Progenitor cell of endocrine pancreas (in vitro differentiated cells): ENCODE data around the gene POMT2. TPM values are rescaled to one million over a fixed set of nuclear protein-coding genes. Genes with fewer than 3 reads are reported as not detected.

ENCODE experiments used
- DNase-seq: peaks from one replicate; pipeline ENCODE4 v3.0.0; 2021; ENCODE audit warnings: low spot score; ENCODE audit not compliant: unreplicated experiment
- H3K27ac Mint-ChIP-seq: 2 replicates; pipeline ENCODE4 v1.8.0; 2021; ENCODE audit warnings: mild to moderate bottlenecking, moderate library complexity, mixed read lengths
- H3K27me3 Mint-ChIP-seq: 2 replicates; pipeline ENCODE4 v1.8.0; 2021; ENCODE audit warnings: mixed read lengths
- H3K36me3 Mint-ChIP-seq: 2 replicates; pipeline ENCODE4 v1.8.0; 2022; ENCODE audit warnings: mixed read lengths; ENCODE audit not compliant: insufficient read depth
- H3K4me1 Mint-ChIP-seq: 2 replicates; pipeline ENCODE4 v1.8.0; 2021; ENCODE audit warnings: low read depth, mixed read lengths
- H3K4me3 Mint-ChIP-seq: 2 replicates; pipeline ENCODE4 v1.8.0; 2021; ENCODE audit warnings: low read depth, mild to moderate bottlenecking, moderate library complexity, mixed read lengths
- H3K9me3 Mint-ChIP-seq: 2 replicates; pipeline ENCODE4 v1.8.0; 2021; ENCODE audit warnings: low read depth, mixed read lengths
- total RNA-seq: library from RNA; stranded (reverse); gene quantifications from 2 replicates; pipeline ENCODE4 v1.2.1, GENCODE V29; 2021
- TF ChIP-seq, protein P1 (sequence below): fragments of 200-600 bp; sonication (generic); IDR thresholded peaks from one replicate; pipeline ENCODE4 v1.5.0; 2021; ENCODE audit warnings: antibody characterized with exemption, mild to moderate bottlenecking; ENCODE audit not compliant: unreplicated experiment

The POMT2 gene
- total RNA-seq, 1 donor from 2014 or later = 65.5 TPM

DNA sequence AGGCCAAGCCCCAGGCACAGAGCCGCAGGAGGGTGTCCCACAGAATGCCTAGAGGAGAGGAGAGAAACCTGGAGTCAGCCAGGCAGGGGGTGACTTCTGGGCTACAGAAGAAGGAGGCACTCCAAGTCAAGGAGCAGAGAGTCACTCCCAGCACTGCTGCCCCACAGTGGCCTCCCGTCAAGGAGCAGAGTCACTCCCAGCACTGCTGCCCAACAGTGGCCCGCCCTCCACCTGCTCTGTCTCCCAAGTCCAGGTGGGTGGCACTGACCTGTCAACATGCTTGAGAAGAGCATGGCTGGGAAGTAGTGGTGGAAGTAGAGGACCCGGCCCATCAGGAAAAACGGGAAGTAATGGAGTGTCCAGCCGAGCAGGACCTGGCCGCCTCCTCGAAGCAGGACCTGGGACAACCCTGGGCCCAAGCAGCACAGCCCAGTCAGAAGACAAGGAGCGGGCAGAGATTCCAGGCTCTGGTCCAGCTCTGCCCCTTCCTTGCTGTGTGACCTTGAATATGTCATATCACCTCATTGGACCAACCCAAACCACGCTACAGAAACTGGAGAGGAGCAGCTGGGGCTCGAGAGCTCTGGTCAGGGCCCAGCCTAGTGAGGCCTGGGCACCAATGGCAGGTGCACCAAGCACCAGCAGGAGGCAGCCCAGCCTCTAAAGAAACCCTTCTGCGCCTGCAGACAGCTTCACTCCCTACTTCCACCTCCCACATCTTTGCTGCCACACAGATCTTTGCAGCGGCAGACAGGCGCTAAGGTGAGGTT, 42.0 kb downstream of the POMT2 start:
- H3K9me3 Mint-ChIP-seq = no peaks in the 10 kb centered on the region
- H3K4me3 Mint-ChIP-seq = no peak overlapping the region
- H3K27me3 Mint-ChIP-seq = peaks cover 2% of the 10 kb centered on the region
- TF ChIP-seq, protein P1, sequence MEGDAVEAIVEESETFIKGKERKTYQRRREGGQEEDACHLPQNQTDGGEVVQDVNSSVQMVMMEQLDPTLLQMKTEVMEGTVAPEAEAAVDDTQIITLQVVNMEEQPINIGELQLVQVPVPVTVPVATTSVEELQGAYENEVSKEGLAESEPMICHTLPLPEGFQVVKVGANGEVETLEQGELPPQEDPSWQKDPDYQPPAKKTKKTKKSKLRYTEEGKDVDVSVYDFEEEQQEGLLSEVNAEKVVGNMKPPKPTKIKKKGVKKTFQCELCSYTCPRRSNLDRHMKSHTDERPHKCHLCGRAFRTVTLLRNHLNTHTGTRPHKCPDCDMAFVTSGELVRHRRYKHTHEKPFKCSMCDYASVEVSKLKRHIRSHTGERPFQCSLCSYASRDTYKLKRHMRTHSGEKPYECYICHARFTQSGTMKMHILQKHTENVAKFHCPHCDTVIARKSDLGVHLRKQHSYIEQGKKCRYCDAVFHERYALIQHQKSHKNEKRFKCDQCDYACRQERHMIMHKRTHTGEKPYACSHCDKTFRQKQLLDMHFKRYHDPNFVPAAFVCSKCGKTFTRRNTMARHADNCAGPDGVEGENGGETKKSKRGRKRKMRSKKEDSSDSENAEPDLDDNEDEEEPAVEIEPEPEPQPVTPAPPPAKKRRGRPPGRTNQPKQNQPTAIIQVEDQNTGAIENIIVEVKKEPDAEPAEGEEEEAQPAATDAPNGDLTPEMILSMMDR = no peak
- H3K4me1 Mint-ChIP-seq = no peaks in the 10 kb centered on the region
- DNase-seq = no peak
- H3K27ac Mint-ChIP-seq = no peak overlapping the region
- peaks cover 11% of the 10 kb centered on the region for H3K36me3 Mint-ChIP-seq

DNA sequence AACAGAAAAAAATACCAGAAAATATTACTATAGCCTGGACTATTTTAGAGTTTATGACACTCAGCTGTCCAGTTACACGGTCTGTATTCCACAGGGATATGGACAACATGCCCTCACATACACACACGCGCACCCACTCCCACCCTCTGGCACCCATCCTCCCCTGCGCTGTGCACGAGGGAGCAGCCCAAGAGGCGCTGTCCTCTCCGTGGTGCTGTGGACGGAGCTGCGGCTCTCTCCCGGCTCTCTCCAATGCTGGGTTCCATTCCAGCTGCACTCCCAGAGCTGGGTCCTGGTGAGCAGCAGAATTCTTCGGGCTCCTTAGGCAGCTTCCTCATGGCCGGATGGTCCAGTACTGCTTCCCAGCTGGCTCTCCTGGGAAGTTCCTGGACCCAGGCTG, 43.7 kb downstream of the POMT2 start:
- no peak overlapping the region for H3K4me3 Mint-ChIP-seq

DNA sequence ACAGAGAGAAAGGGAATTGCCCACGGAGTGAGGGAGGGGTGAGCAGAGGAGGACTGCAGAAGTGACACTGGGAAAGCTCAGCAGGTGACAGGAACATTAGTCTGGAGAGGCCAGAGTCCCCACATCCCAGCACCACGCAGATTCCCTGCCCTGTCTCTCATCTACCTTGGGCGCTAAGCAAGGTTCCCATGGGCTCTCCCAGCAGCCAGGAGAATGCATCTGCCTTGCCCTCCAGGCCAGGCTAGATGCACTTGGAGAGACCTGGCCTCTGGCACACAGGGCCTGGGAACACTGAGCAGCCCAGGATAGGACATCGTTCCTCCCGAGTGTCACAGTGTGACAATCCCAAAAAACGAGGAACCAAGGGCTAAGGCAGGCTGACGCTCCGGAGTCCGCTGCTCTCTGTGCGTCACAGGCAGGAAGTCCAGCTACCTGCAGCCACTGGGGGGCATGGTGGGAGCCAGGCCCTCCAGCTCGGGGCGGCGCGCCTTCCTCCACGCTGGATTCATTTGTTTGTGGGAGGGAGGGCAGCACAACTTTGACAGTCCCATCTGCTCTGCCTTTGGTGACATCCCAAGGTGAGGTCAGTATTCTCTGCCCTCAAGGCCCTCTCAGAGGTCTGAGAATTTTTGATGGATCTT, 44.3 kb downstream of the POMT2 start:
- Mint-ChIP-seq H3K27ac (no peak overlapping the region), H3K36me3 (peaks cover 7% of the 10 kb centered on the region)

More for the DNA sequence above, 43.7 kb downstream of the POMT2 start:
- TF ChIP-seq, protein P1 = no peak
- Mint-ChIP-seq H3K27me3 (peaks cover 18% of the 10 kb centered on the region), H3K4me1 (no peaks in the 10 kb centered on the region), H3K9me3 (no peaks in the 10 kb centered on the region), H3K36me3 (peaks cover 7% of the 10 kb centered on the region), H3K27ac (no peak overlapping the region)
- no peak for DNase-seq

DNA sequence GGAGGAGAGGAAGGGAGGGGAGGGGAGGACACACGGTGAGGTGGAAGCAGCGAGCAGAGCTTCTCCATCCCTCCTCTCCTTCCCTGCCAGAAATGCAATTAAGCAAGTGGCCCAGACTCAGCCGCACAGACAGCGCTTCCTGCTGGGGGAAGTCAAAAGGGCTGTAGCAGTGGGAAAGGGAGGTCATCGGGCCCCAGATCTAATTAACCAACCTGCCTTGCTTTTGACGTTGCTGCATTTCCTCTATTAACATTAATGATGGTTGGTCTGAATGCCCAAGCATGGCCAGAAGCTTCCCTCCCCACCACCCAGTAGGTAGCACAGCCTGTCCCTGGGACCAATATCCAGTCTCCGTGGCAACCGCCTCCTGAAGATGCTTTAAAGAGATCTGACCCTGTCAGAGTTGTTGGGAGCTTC, 45.1 kb downstream of the POMT2 start:
- Mint-ChIP-seq H3K4me1 (no peaks in the 10 kb centered on the region), H3K36me3 (peaks cover 7% of the 10 kb centered on the region), H3K27ac (no peak overlapping the region), H3K9me3 (no peaks in the 10 kb centered on the region), H3K4me3 (no peak overlapping the region), H3K27me3 (peaks cover 27% of the 10 kb centered on the region)
- TF ChIP-seq, protein P1 = no peak
- no peak for DNase-seq

More for the DNA sequence above, 44.3 kb downstream of the POMT2 start:
- peaks cover 24% of the 10 kb centered on the region for H3K27me3 Mint-ChIP-seq
- TF ChIP-seq, protein P1 = no peak
- H3K4me3 Mint-ChIP-seq = no peak overlapping the region
- no peaks in the 10 kb centered on the region for H3K9me3 Mint-ChIP-seq
- no peaks in the 10 kb centered on the region for H3K4me1 Mint-ChIP-seq
- no peak for DNase-seq

DNA sequence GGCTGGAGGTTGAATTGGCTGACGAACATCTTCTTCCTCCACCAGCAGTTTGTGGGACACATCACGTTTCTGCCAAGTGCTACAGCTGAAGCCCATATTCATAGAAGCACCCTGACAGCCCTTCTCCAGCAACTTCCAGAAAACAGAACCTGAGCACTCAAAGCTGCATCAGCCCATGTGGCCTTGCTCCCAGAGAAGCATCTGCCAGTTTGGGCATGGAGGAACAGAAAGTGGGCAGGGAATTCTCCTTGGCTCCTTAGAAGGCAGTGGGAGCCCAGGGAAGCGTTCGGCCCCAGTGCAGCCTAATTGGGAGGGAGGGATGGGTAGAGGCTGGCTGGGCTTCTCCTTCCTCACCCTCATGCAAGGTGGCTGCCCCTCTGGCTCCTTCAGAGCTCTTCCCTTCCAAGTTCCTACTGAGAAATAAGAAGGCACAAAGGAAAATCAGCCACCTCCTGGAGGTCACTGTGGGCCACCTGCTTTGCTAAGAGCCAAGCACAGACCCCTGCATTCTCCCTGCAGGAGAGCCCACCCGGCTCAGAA, 45.6 kb downstream of the POMT2 start:
- no peak overlapping the region for H3K4me3 Mint-ChIP-seq
- TF ChIP-seq, protein P1 = no peak
- DNase-seq = no peak

More for the DNA sequence above, 45.6 kb downstream of the POMT2 start:
- Mint-ChIP-seq H3K27ac (no peak overlapping the region), H3K4me1 (no peaks in the 10 kb centered on the region), H3K9me3 (no peaks in the 10 kb centered on the region), H3K27me3 (peaks cover 30% of the 10 kb centered on the region), H3K36me3 (peaks cover 6% of the 10 kb centered on the region)
